Measurements from ENCODE around the gene SDHB. TPM values are rescaled to one million over a fixed set of nuclear protein-coding genes. Genes with fewer than 3 reads are reported as not detected.

Gene SDHB
- total and polyA plus RNA-seq, 2 of the 13 experiments (the other 11 are each of a cell fraction or from before 2014, with no cell fraction given) = 136 to 142 TPM

DNA sequence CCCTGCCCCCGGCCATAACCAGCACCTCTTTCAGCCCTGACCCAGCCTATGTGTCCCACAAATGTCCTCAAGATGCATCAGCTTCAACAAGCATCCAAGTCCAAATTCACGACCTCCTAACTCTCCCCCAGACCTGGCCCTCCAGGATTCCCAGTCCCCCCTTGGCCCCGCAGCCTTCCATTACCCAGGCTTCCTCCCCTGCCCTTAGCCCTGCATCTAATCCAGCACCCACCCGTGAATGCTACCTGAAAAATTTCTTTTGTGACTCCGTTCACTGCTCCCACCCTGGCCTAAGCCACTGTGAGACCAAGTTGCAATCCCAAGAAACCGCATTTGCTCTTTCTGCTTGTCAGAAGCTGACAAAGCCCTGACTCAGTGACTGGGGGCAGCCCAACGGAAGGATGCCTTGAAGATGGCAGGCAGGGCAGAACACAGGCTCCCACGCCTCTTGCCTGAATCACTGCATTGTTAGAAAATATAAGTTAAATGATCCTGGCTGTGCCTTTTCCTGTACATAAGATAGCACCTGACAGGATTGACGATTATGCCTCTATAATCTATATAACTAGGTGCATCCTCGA is 72.5 kb downstream of the SDHB start:
- BruUV-seq (replicated peaks) = no TSS peak
- Histone ChIP-seq H2AFZ (ENCODE audit: low read length) (no peak overlapping the region), H3K36me3 (replicated peaks in 1 of 2; ENCODE audit: control insufficient read depth in 1 of 2, insufficient read depth in 2 of 2, low read length in 2 of 2) (no peaks in the 10 kb centered on the region), H3K27ac (ENCODE audit: extremely low read length, insufficient read depth, low read length) (no peak overlapping the region), H4K20me1 (ENCODE audit: insufficient read depth, low read length) (no peaks in the 10 kb centered on the region), H3K4me2 (ENCODE audit: low read depth, low read length) (no peak overlapping the region; the same call in 1 of the 2 replicates), H3K27me3 (ENCODE audit: control insufficient read depth in 1 of 2, insufficient read depth in 2 of 2, low read length in 2 of 2) (peaks cover 4 to 30% of the 10 kb centered on the region in 2 experiments; a peak in 3 of 5 replicates), H3K4me3 (replicated peaks in 1 of 3; ENCODE audit: insufficient read depth in 1 of 3, low read depth in 2 of 3, low read length in 3 of 3) (peak overlapping the region in 1 of 3 experiments; percentile 54; a peak in 1 of 6 replicates), H3K4me1 (ENCODE audit: insufficient read depth, low read length) (peaks cover 41% of the 10 kb centered on the region), H3K9me3 (ENCODE audit: low read length) (no peaks in the 10 kb centered on the region), H3K79me2 (ENCODE audit: insufficient read depth, low read length) (no peaks in the 10 kb centered on the region), H3K9ac (ENCODE audit: insufficient read depth, low read depth, low read length) (no peak overlapping the region)
- in situ Hi-C loops (cut with HindIII; ENCODE audit: extremely low pct_ligation_motif_present, low pct_unique_long_range_greater_than_20kb) (no loop called here), intact Hi-C loops (cut with micrococcal nuclease; ENCODE audit: unreplicated experiment) (no loop called here)
- ATAC-seq (no peak), DNase-seq (ENCODE audit: low spot score) (no peak), FAIRE-seq (no peak)
- ChIA-PET CTCF (ENCODE audit: low intra/inter-chr PET ratio, low total read pairs) (no interaction called here), POLR2A (no interaction called here)
- no peak for TF ChIP-seq BHLHE40 (IDR thresholded peaks at IDR 0.05; ENCODE audit: low read length)
- TF ChIP-seq, protein P1, sequence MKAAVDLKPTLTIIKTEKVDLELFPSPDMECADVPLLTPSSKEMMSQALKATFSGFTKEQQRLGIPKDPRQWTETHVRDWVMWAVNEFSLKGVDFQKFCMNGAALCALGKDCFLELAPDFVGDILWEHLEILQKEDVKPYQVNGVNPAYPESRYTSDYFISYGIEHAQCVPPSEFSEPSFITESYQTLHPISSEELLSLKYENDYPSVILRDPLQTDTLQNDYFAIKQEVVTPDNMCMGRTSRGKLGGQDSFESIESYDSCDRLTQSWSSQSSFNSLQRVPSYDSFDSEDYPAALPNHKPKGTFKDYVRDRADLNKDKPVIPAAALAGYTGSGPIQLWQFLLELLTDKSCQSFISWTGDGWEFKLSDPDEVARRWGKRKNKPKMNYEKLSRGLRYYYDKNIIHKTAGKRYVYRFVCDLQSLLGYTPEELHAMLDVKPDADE (CRISPR knock-in tag; IDR thresholded peaks at IDR 0.05) = no peak
- WGBS (ENCODE audit: low lambda C conversion rate) = 41% methylated on average over 8 of the region's 10 CpGs

DNA sequence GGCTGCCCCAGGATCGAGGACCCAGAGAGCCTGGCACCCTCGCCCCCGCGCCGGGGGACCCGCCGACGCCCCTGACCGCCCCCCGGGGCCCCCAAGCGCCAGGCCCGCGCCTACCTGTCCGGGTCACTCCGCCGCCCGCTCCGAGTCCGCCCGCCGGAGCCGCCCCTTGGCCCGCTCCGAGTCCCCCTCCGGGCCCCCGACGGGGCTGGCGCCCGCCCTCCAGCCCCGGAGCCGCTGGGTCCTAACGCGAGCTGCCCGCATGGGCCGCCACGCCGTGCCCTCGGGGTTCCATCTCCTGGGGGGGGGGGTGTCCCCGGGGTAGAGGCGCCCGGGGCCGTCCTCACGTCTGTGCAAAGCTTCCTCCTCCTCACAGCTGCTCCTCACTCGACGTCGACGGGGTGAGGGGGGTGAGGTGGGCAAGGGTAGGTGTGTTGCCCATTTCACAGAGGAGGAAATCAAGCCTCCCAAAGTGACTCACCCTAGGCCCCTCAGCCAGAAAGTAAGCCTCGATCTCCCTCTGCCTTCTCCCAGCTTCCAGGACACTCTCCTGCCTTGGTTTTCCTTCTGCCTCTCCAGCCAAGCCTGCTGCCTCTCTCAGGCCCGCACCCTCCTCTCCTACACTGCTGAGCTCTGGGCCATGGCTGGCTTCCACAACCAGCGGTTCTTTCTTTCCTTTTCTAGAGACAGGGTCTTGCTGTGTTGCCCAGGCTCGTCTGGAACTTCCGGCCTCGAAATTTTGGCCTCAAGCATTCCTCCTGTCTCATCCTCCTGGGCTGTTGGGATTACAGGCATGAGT is 73.2 kb downstream of the SDHB start, which contains the start of gene MFAP2:
Gene MFAP2, minus strand, starts transcription at position 148 of the 796 bp plus-strand sequence. CDS start 2,347 bp downstream, outside the sequence.
- in situ Hi-C loops (cut with HindIII; ENCODE audit: extremely low pct_ligation_motif_present, low pct_unique_long_range_greater_than_20kb) (no loop called here), intact Hi-C loops (cut with micrococcal nuclease; ENCODE audit: unreplicated experiment) (no loop called here)
- ChIA-PET CTCF (ENCODE audit: low intra/inter-chr PET ratio, low total read pairs) (no interaction called here), POLR2A (no interaction called here)
- H3K4me2 ChIP-seq (ENCODE audit: low read depth, low read length) = peak within 1 kb of the TSS; percentile 36; the same call in 1 of the 2 replicates
- no peak within 1 kb of the TSS for H2AFZ ChIP-seq (ENCODE audit: low read length)
- no peak for FAIRE-seq
- no peak within 1 kb of the TSS for H3K27ac ChIP-seq (ENCODE audit: extremely low read length, insufficient read depth, low read length)
- H3K4me1 ChIP-seq (ENCODE audit: insufficient read depth, low read length) = peaks cover 41% of the 10 kb centered on the region
- no TSS peak for BruUV-seq (replicated peaks)
- no peak within 1 kb of the TSS for H3K9ac ChIP-seq (ENCODE audit: insufficient read depth, low read depth, low read length)
- H3K27me3 ChIP-seq (ENCODE audit: control insufficient read depth in 1 of 2, insufficient read depth in 2 of 2, low read length in 2 of 2) = peaks cover 4 to 30% of the 10 kb centered on the region in 2 experiments; a peak in 3 of 5 replicates
- ATAC-seq = 0 out of 3 replicates have a peak, but pooled peaks have one; percentile 3
- no peak for DNase-seq (ENCODE audit: low spot score)
- peak; percentile 47; the same call in 1 of the 2 replicates for TF ChIP-seq ZNF629 (CRISPR knock-in tag; conservative IDR thresholded peaks at IDR 0.05)
- no peak for TF ChIP-seq PHF20 (CRISPR knock-in tag; IDR thresholded peaks at IDR 0.05)
- TF ChIP-seq ZNF121 (CRISPR knock-in tag; IDR thresholded peaks at IDR 0.05) = peak; percentile 63; the same call in 1 of the 2 replicates
- peak; percentile 81 for TF ChIP-seq ZNF777 (CRISPR knock-in tag; IDR thresholded peaks at IDR 0.05)
- 32% methylated on average over 9 of the region's 53 CpGs for WGBS (ENCODE audit: low lambda C conversion rate)
- H4K20me1 ChIP-seq (ENCODE audit: insufficient read depth, low read length) = no peaks in the 10 kb centered on the region
- H3K79me2 ChIP-seq (ENCODE audit: insufficient read depth, low read length) = no peaks in the 10 kb centered on the region
- no peaks in the 10 kb centered on the region for H3K9me3 ChIP-seq (ENCODE audit: low read length)
- H3K4me3 ChIP-seq (replicated peaks in 1 of 3; ENCODE audit: insufficient read depth in 1 of 3, low read depth in 2 of 3, low read length in 3 of 3) = peak within 1 kb of the TSS in 2 of 3 experiments; percentile 34 to 54; a peak in 3 of 6 replicates
- H3K36me3 ChIP-seq (replicated peaks in 1 of 2; ENCODE audit: control insufficient read depth in 1 of 2, insufficient read depth in 2 of 2, low read length in 2 of 2) = no peaks in the 10 kb centered on the region

Data from HepG2 (cell line).